Panc1 (cell line): ENCODE results near the gene CSF2RB. TPM values are rescaled to one million over a fixed set of nuclear protein-coding genes. Genes with fewer than 3 reads are reported as not detected.

ENCODE experiments used
- ATAC-seq: fragments of 200-7000 bp; cut with Tn5 transposase; 2 replicates; pipeline ENCODE4 v1.9.1; 2020; ENCODE audit warnings: mild to moderate bottlenecking, moderate library complexity
- BruUV-seq: library from RNA; stranded (reverse); fragments of 400-500 nt; replicated peaks from 2 replicates; lab custom pipeline; 2021; lab: Mats Ljungman, UMichigan
- CTCF ChIA-PET: fragments of 300-600 bp; sonication (Branson Sonifier 250); formaldehyde crosslinking; loops from one replicate; lab custom pipeline; 2022; ENCODE audit warnings: antibody characterized with exemption; lab: Charles Lee
- POLR2A ChIA-PET: fragments of 300-600 bp; sonication (Branson Sonifier 250); formaldehyde crosslinking; loops from one replicate; lab custom pipeline; 2022; ENCODE audit warnings: antibody characterized with exemption; lab: Charles Lee
- DNase-seq: peaks from one replicate; pipeline ENCODE4 v3.0.0-alpha.2; 2010; ENCODE audit warnings: low read depth, low spot score
- H3K27ac ChIP-seq: 2 replicates; pipeline ENCODE4 v1.5.1; 2011; ENCODE audit warnings: mild to moderate bottlenecking, low read length, inconsistent platforms
- H3K27me3 ChIP-seq: fragments of 200-500 bp; sonication (Bioruptor generic); 2 replicates; pipeline ENCODE4 v1.6.0; 2014; ENCODE audit warnings: low read length, inconsistent platforms; ENCODE audit not compliant: control insufficient read depth, insufficient read depth
- H3K36me3 ChIP-seq: fragments of 200-500 bp; sonication (Bioruptor generic); 2 replicates; pipeline ENCODE4 v1.5.1; 2014; ENCODE audit warnings: inconsistent platforms, mild to moderate bottlenecking, low read length, moderate library complexity; ENCODE audit not compliant: control insufficient read depth, insufficient read depth
- H3K4me1 ChIP-seq: 2 replicates; pipeline ENCODE4 v1.5.1; 2011; ENCODE audit warnings: inconsistent platforms, mild to moderate bottlenecking, low read length, moderate library complexity; ENCODE audit not compliant: control insufficient read depth, insufficient read depth
- H3K4me3 ChIP-seq, 2 experiments: 2 replicates each; pipeline ENCODE4 v1.5.1; 2011 to 2012; ENCODE audit warnings: low read depth in 2 of 2, low read length in 2 of 2, mild to moderate bottlenecking in 2 of 2, inconsistent platforms in 1 of 2, moderate library complexity in 1 of 2
- H3K9me3 ChIP-seq: fragments of 200-500 bp; sonication (Bioruptor generic); 2 replicates; pipeline ENCODE4 v1.5.1; 2014; ENCODE audit warnings: low read depth, mild to moderate bottlenecking, inconsistent platforms, low read length, moderate library complexity; ENCODE audit not compliant: control insufficient read depth, insufficient read depth
- CTCF ChIP-seq: fragments of 450-650 bp; IDR thresholded peaks from 2 replicates; pipeline ENCODE4 v1.5.1; 2017; ENCODE audit warnings: mild to moderate bottlenecking
- POLR2AphosphoS5 ChIP-seq: IDR thresholded peaks from 2 replicates; pipeline ENCODE4 v1.6.1; 2012; ENCODE audit warnings: mild to moderate bottlenecking, low read depth, low read length, moderate library complexity
- REST ChIP-seq, 2 experiments: IDR thresholded peaks; 2 replicates each; pipeline ENCODE4 v1.6.1; 2011 to 2012; ENCODE audit warnings: low read depth in 2 of 2, control low read depth in 1 of 2, low read length in 1 of 2, mild to moderate bottlenecking in 1 of 2, moderate library complexity in 1 of 2; ENCODE audit not compliant: insufficient read depth in 1 of 2
- SIN3A ChIP-seq: IDR thresholded peaks from 2 replicates; pipeline ENCODE4 v1.6.1; 2012; ENCODE audit warnings: low read depth, mild to moderate bottlenecking, low read length, moderate library complexity, borderline replicate concordance; ENCODE audit not compliant: insufficient read depth
- TCF7L2 ChIP-seq: IDR thresholded peaks from 2 replicates; pipeline ENCODE4 v1.6.1; 2011; ENCODE audit warnings: mild to moderate bottlenecking, low read depth, low read length, inconsistent platforms
- in situ Hi-C: cut with HindIII; loops from 2 replicates; pipeline ENCODE4 v1.10.0; 2016; ENCODE audit warnings: low sequenced_read_pairs, low pct_unique_long_range_greater_than_20kb
- intact Hi-C: fragments of 100-400 bp; cut with micrococcal nuclease; formaldehyde crosslinking; loops from one replicate; pipeline ENCODE4 v1.10.0; 2022; ENCODE audit not compliant: unreplicated experiment
- total RNA-seq: library from RNA; stranded (reverse); gene quantifications from one replicate; pipeline ENCODE4 v1.2.1, GENCODE V29; 2021; ENCODE audit not compliant: unreplicated experiment

CSF2RB gene
- total RNA-seq, 1 experiment from 2014 or later: not detected

- H3K36me3 ChIP-seq: no peaks in the 10 kb centered on the region
- no peak for TF ChIP-seq CTCF
- no peak for TF ChIP-seq TCF7L2
- TF ChIP-seq SIN3A: no peak
- TF ChIP-seq REST (IDR thresholded peaks at IDR 0.05; ENCODE audit: insufficient read depth in 1 of 2, low read depth in 2 of 2, low read length in 1 of 2): no peak
- no peak for TF ChIP-seq POLR2AphosphoS5
- no peaks in the 10 kb centered on the region for H3K9me3 ChIP-seq
- H3K27ac ChIP-seq: no peak overlapping the region
- no peak overlapping the region for H3K4me3 ChIP-seq
- in situ Hi-C loops: no loop called here
- CTCF ChIA-PET: no interaction called here
- no peaks in the 10 kb centered on the region; the same call in 1 of the 2 replicates for H3K27me3 ChIP-seq
- DNase-seq (no peak), ATAC-seq (no peak)
- BruUV-seq: no TSS peak
- H3K4me1 ChIP-seq: no peaks in the 10 kb centered on the region
- POLR2A ChIA-PET: no interaction called here
- intact Hi-C loops: no loop called here
These were observed 41.3 kb upstream of the CSF2RB start for GRCh38 chr22:36872084-36872483.

GRCh38 chr22:36872866-36873498 is 40.4 kb upstream of the CSF2RB start:
- no peak for ATAC-seq
- Histone ChIP-seq H3K27me3 (no peaks in the 10 kb centered on the region; the same call in 1 of the 2 replicates), H3K36me3 (no peaks in the 10 kb centered on the region), H3K27ac (no peak overlapping the region), H3K9me3 (no peaks in the 10 kb centered on the region), H3K4me3 (no peak overlapping the region), H3K4me1 (no peaks in the 10 kb centered on the region)
- DNase-seq: no peak
- ChIA-PET CTCF (no interaction called here), POLR2A (no interaction called here)
- intact Hi-C loops: no loop called here
- no peak for TF ChIP-seq CTCF
- no peak for TF ChIP-seq TCF7L2
- TF ChIP-seq SIN3A: no peak
- TF ChIP-seq REST (IDR thresholded peaks at IDR 0.05; ENCODE audit: insufficient read depth in 1 of 2, low read depth in 2 of 2, low read length in 1 of 2): no peak
- TF ChIP-seq POLR2AphosphoS5: no peak
- no TSS peak for BruUV-seq
- in situ Hi-C loops: no loop called here
